Cerebellar cortex (tissue), 1 donor: ENCODE results near the gene PARM1.

ENCODE experiments used
- DNase-seq: peaks from one replicate; pipeline ENCODE4 v3.0.0-alpha.2; 2015; ENCODE audit warnings: low spot score

Gene PARM1

DNA sequence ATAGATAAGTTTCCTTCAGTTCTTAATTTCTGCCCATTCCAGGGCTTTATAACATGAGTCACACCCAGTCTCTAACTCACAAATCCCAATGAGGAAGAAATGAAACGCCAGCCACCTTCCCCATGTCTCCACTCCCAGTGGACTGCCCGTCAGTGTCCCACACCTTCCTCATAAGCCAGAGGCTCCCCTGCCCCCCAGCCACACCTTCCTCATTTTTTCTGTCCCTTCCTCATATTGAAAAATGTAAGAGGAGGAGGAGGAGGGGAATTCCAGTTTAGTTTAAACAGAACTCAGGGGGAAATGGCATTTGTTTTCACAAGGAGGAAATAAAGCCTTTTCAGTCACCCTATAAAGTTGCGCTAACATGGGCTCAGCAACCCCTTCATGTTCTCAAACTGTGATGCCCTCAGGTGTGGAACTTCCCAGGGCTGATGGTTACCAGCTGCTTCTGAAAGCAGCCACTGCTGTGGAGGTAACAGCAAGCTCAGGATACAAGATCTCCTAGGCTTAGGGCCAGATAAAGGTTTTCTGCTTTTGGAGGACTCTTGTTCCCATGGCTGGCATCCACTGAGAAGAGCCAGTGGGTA lies 97.8 kb downstream of the PARM1 start:
- DNase-seq: no peak

DNA sequence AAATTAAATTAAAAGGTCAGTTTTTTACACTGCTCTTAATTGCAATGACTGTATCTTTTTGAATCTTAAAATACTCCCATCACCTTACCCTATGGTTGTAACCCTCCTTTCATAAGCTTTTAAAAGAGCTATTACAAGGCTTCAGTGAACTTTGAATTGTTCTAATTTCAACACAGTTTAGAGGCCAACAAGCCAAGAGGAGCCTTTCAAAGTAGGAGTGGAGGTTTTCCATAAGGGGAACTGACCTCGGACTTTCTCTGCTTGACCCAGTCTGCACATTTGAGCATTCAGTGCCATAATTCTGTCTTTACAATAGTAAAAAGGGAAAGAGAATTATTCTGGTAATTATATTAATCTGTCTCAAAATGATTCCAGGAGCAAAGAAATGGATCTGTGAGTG lies 98.9 kb downstream of the PARM1 start:
- DNase-seq: no peak

DNA sequence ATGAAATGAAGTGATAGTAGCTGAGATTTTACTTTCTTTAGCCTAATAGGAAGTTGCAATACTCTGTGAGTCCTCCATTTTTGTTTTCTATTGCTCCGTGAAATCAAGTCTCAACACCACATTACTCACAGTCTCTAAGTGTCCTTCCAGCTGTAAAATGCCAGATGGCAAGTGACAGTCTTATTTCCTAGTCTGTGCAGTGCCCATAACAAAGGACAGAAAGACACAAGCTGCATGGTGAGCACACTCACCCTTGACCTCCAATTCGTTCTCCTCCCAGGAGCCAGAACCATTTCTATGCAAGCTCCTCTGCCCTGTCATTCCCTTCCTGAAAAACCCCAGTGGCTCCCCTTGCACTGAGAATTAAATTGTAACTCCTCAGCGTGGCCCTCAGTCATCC lies 101.6 kb downstream of the PARM1 start:
- DNase-seq: no peak

DNA sequence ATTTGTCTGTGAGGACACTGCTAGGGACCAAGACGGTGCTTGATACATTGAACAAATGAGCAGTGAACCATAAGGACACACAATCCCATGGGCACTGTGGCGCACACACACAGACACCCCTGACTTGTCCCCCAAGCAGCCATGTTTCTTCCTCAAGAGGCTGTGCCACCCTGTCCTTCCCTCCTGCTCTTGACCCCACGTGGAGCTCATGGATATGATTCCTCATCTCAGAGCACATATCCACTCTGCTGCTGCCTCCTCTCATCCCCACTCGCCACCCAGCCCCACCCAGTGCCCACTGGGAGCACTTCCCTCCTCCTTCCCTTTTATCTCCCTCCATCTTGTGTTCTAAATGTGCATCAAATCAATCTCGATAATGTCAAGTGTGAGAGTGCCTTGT lies 102.4 kb downstream of the PARM1 start:
- no peak for DNase-seq

DNA sequence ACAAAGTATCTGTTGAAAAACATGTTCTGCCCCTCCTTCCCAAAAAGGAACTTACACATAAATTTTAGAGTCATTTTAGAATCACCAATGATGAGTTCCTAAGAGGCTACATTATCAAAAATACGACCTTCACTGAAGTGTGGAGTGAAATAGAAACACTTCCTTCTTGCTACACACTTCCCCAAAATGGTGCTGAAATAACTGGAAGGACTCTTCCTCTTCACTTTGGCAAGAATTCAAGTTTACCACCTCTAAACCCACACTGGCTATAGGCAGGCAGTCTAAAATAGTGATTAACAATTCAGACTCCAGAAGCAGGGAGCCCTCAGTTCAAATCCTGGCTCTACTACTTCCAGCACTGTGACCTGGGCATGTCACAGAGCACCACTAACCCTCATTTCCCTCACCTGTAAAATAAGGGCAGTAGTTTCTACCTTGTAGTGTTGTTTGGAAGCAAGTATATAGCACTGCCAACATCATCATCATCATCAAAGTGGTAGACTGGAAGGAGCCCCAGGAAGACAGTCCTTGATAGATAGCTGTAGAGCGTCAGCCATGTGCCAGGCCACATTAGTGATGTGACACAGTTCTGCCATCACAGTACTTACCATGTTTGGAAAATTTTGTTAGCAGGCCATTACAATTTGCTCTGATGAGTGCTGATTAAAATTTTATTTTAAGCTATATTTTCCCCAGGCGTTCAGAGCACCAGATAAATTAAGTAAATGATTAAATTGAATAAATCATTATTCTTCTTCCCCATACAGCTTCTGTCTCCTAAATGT lies 103.3 kb downstream of the PARM1 start:
- DNase-seq: no peak

DNA sequence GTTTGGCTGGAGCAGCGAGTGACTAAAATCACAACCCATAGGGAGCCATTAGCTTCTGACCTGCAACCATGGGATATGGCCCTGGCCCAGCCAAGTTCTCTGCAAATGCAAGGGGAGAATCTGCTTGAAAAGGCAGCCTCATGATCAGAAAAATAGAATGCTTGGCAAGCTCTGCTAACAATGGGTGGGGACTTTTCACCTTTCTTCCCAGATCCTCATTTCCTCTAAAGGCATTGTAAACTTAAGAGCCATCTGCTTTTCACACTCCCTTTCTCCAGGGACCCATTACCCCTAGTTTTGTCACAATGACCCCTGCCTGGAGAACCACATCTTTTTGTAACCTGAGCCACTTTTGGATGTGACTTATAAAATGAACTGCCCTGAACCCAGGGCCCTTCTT lies 104.3 kb downstream of the PARM1 start:
- no peak for DNase-seq

DNA sequence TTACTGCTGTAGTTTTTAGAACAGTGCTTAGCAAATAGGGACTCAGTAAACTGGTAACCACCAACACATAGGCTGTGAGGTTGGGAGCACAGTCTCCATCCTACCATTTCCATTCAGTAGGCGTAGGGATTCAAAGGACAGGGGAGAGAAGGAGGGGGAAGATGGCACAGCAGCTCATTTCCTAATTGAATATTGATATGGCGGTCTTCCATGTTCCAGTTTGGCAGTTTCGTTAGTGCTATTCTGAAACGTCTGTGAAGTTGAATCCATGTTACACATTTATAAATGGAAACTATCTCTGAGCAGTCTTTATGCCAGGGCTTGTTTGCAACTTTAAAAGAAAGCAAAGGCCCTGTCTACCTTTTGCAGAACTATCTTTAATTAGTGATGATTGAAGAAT lies 105.5 kb downstream of the PARM1 start:
- no peak for DNase-seq

DNA sequence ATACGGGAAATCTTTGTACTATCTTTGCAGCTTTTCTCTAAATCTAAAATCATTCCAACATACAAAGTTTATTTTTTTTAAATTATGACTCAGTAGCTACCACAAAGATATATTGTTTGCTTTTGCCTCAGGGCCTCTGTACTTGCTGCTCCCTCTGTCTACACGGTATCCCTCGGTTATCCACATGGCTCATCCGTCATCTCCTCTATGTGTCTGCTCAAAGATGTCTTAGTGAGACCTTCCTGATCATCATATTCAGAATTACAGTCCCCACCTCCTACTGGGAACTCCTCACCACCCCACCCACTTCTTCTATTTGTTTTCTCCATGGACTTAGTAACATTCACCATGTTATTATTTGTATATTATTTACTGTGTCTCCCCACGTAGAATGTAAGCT lies 107.8 kb downstream of the PARM1 start:
- DNase-seq: no peak

DNA sequence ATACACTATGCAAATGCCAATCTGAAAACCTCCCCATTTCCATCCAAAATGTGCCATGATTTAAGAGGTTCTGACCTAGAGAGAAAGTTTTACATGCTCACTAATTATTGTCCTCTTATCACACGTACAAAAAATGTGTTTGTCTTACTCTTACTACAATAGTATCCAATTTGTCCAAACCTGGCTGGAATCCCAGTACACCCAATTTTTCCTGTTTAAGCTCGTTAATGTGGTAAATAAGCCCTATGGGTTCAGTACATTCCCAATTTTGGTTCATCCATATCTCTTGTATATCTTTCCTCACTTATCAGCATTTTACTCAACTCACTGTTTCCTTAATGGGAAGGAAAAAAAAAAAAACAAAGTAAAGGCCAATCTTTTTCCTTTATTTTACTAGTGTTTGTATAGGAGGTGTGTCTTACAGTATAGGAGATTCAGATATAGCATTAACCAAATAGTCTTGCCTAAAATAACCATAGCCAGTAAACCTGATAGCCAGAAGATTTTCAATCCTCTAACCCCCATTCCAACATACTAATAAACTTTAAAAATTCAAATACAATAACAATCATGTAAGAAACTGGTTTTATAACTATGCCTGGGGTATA lies 109.8 kb downstream of the PARM1 start:
- no peak for DNase-seq

DNA sequence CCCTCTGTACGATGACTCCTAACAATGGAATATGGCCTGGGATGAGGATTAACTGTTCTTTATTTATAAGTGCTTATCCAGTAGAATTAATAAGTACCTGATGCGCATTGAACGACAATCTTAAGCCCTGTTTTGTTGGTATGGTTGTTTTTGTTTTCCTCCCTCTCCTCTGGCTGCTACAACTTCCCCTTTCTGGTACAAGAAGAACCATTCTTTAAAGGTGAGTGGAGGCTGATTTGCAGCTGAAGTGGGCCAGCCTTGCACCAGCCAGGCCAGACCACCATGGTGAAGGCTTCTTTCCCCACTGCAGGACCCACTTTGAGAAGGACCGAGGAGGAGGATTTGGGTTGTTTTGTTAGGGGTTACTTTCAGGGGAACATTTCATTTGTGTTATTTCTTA lies 113.3 kb downstream of the PARM1 start:
- no peak for DNase-seq

DNA sequence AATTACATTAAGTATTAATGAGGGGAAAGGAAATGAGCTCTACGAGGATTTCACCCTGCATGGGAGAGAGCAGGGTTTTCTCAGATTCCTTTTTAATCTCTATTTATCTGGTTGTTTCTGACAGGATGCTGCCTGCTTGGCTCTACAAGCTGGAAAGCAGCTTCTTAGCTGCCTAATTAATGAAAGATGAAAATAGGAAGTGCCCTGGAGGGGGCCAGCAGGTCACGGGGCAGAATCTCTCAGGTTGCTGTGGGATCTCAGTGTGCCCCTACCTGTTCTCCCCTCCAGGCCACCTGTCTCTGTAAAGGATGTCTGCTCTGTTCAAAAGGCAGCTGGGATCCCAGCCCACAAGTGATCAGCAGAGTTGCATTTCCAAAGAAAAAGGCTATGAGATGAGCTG lies 113.7 kb downstream of the PARM1 start:
- no peak for DNase-seq

DNA sequence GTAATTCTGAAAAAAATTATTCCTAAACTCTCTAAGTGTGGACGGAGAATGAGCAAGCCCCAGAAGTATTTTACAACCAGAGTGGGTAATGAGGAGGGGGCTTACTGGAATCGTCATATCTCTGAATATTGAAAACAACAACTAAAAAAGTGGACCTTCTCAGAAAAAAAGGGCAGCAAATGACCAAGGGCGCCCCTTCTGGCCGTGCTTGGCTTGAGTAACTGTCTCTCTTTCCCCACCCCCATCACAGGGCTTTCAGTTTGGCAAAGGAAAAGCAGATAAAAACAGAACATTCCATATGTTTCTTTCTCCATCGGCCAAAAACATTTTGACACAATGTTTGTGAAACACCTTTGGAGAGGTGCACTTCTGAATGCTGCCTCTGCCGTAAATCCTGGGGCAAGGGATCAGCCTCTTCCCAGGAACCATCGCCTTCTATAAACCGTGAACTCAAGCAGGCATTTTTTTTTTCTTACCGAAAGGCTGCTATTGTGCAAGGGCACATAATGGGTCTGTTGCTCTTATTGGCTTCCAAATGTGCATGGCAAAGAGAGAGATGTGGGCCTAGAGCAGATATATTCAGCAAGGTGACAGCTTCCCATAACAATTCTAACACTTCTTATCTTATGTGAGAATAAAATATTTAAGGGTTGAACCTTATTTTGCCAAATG lies 115.4 kb downstream of the PARM1 start:
- DNase-seq: no peak

DNA sequence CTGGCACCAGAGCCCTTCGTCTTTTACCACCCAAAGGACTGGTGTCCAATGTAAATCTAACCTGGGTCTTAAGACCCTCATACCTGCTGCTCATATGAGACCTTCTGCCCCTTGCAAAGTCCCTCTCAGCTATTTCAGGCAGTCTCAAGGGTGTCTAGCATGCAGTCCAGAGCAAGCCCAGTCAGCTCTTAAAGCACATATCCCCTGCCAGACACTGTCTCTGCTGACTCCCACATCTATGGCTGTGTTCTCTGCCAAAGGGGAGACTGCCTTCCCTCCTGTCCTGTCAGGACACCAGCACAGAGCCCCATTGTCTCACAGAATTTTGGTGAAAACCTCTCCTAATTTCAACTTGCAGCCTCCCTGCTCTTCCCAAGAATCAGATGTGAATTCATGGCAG lies 118.5 kb downstream of the PARM1 start:
- no peak for DNase-seq

DNA sequence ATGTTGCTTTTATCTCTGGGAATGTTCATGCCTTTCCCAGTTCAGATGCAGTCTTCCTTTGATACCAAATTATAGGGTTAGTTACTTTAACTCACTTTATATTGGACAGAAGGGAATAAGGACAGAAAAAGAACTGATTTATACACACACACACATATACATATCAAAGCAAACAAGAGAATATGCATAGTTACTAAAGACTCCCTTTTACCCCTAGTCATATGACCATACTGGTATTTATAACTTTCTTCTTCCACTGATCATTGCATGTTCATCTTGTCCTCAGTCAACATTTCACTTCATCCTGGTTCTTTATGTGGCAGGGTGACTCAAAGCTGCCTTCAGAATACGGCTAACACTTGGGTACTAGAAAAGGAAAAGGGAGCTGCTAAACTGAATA lies 120.4 kb downstream of the PARM1 start:
- no peak for DNase-seq

DNA sequence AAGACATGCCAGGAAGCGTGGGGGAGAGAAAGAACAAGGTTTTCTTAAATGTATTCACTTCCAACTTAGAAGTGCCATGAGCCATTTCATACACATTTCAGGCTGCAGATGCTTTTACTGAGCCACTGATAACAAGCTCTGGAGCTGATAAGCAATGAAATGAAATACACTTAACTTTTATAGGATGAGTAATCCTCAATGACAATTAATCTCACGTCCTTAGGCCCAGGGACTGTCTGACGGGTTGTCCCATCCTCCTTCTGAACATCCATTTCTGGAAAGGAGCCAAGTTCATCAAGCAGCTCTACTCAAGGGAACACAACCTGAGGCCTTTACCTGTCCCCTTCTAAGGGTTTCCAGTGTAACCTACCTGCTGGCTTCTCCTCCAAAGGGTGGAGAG lies 121.2 kb downstream of the PARM1 start:
- no peak for DNase-seq

DNA sequence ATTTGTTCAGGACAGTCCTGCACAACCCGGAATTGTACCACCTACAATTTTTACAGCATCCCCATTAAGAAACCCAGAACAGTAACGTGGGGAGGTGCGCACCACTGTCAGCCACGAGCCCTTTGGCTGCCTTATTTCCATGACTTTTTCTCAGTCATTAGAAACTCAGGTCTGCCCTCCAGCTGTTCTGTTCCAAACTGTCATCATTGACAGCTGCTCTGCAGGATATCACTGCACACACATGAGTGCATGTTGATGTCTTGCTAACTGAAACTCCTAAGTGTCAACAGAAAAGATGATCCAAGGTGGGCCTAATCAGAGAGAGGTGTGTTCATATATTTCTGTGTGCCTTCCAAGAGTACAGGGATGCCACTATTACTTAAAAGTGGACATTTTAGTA lies 123.4 kb downstream of the PARM1 start:
- DNase-seq: no peak

DNA sequence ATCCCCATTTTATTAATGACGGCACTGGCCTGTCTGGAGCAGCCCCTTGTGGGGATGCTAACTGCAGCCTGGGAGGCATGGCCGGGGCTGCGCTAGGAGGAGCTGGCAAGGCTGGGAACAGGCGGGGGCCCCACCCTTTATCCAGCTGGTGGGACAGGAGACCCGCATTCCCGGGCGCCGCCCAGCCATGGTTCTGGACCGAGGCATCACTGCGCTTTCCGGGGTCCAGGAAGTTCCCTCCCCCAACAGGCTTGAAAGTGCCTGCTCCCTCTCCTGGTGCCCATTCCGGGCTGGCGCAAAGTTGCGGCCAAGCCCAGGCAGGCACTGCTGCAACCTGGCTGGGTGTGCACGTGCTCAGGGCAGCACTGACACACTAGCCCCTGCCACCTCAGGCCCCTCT lies 124.5 kb downstream of the PARM1 start:
- DNase-seq: no peak

DNA sequence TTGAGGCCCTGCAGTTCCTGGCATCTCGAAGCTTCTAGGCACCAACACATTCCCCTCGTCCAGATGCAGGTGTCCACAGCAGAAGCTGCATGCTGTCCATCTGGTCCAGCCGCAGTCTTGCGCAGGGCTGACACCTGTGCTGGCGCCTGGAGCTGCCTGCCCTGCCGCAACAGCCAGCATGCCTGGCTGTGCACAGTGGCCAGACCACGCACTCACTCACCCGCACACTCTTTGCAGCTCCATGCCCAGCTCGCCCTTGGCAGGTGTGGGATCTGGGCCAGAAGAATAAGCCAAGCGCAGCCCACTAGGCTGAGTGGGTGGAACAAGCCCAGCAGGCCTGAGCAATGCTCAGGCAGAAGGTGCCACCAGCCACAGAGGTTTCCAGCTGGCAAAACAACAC lies 125.6 kb downstream of the PARM1 start:
- no peak for DNase-seq

DNA sequence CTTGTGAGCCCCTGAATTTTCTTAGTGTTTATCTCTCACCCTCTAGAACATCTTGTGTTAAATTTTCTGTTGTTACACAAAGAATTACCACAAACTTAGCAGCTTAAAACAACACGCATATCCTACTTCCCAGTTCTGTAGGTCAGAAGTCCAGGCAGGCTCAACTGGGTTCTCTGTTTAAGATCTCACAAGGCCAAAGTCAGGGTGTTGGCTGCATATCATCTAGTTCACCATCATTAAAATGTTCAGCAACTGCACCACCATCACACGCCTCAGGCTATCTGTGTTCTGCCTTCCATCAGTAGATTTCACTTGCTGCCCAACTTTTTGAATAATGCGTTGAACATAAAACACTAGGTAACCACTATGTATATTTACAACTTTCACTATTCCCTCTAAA lies 130.5 kb downstream of the PARM1 start:
- DNase-seq: no peak

DNA sequence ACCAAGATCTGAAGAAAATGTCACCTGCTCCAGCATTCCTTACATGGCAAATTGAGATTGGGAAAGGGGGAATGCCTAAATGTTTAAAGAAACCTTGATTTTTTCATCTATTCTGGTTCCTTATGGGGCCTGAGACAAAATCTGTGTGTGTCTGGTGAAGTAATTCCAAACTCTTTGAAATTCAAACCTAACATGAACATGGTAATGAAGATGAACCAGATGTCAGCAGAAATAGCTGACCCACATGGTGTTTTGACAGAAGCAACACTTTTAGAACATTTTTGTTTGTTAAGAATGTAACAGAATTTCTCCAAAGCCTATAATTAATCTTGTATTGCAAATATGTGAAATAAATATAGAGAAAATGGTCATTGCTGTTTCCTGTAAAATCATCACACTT lies 133.0 kb downstream of the PARM1 start:
- no peak for DNase-seq

DNA sequence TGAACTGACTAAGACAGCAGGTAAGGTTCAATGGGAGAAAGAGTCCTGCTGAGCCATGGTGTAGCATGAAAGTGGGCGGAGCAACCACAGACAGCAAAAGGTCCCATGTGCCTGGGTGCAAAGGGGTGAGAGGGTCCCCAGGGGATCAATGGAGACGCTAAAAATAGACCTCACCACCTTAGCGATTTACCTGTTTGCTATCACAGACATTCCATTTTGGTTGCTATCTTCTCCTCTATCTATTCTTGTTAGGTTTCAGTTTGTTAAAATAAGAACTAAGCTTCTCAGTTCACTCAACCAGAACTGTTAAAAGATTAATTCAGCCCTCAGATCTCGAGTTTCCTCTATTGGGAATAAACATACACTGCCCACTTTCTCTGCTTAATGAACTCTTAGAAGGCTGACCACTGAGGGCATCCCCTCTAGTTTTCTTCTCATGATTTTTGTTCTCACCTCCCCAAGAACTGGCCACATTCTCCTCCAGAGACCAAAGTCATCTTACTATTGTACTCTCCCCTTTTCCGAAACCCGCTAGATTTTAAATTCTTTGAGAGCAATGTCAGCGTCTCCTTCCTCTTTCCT lies 136.7 kb downstream of the PARM1 start:
- DNase-seq: no peak

DNA sequence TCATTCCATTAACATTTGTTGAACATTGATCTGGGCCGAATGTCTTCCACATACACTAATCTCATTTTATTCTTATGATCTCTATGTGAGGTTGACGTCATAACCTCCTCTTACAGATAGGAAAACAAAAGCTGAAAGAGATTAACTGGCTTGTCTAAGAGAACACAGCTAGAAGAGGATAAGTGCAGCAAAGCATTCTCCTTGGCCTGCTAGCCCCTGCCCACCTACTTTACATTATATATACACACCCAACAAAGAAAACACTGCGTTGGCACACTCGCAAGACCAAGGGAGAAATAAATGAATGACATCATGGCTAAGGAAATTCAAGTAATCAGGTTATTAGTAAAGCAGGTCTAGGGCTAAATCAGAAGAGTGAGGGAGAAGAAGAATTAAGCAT lies 138.4 kb downstream of the PARM1 start:
- no peak for DNase-seq

DNA sequence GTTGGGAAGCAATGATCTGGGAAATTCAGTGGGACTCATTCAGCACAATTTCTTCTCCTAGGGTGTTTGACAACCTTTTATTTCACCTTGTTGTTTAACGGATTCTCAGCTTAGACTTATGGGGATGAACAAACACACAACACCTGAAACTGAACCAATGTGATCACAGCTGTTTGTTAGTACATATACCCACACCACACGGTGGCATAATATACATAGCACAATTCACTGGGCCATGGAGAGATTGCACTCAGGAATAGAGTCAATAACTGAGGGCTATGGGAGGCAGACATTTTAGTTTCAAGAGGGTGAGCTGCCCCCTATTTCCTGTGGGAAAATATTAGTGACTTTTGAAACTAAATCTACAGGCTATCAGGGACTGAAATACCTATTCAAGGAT lies 148.0 kb downstream of the PARM1 start:
- no peak for DNase-seq
